ENCODE data around the gene MARCHF2.

MARCHF2 gene

DNA sequence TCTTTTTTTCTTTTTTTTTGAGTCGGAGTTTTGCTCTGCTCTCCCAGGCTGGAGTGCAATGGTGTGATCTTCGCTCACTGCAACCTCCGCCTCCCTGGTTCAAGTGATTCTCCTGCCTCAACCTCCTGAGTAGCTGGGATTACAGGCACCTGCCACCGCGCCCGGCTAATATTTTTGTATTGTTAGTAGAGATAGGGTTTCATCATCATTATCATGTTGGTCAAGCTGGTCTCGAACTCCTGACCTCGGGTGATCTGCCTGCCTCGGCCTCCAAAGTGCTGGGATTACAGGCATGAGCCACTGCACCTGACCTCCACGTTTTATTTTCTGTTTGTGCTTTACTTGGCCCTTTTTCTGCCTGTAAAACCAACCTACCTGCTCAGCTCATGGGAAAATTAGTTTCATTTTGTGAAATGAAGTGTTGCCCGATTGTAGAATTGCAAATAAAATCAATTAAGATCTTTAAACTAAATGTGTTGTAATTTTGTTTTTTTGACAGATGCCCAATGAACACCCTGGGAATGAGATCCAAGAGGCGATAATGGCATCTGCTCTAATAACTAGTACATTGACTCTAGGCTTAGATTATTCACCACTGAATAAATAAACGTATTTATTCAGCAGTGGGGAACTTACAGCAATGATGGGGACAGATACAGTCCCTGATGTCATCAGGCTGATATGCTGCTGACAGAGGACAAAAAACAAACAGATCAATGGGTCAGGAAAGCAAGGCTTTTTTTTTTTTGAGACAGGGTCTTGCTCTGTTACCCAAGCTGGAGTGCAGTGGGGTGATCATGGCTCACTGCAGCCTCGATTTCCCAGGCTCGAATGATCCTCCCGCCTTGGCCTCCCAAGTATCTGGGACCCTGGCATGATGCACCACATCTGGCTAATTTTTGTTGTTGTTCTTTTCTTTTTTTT is 25.2 kb upstream of the MARCHF2 start:
- no peak for DNase-seq (ENCODE audit: low spot score)

DNA sequence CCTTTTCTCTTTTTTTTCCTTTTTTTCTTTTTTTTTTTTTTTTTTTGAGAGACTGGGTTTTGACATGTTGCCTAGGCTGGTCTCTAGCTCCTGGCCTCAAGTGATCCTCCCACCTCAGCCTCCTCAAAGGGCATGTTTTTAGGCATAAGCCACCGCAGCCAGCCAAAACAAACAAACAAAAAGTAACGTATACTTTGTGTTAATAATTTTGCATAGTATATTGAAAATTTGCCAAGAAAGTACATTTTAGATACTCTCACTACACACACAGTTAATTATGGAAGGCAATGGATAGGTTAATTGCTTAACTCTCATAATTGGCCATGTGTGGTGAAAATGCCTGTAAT is 24.5 kb upstream of the MARCHF2 start:
- no peak for DNase-seq (ENCODE audit: low spot score)

DNA sequence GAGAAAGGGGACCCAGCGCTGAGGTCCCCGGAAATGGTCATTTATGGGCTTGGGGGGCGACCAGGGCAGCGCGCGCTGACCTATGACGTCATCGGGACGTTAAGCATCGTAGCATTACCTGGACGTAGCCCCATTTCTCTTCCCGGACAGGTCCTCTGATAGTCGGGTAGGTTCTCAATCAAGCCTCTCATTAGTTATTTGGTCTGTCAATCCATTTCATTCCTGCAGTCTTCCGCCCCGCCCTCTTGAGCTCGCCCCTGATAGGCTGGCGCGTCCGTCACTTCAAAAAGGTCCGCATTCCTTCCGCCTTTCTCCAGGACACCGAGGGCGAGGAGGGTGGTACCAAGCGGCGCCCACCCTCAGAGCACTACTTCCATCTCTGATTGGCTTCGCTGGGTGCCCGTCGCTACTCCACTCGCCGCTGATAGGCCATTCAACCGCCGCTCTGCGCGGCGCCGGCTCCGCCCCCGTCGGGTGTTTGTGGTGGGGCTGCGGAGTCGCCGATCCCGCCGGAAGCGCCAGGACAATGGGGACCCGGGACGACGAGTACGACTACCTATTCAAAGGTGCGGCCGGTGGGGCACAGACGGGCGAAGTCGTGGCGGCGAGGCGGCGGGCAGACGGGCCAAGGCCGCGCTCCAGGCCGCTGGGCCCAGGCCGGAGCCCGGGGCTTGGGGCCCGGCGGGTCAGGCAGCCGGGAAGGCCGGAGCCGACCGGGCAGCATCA is 23.1 kb upstream of the MARCHF2 start, which contains the start of gene RAB11B:
Gene RAB11B, plus strand, starts transcription at position 470 of the 726 bp plus-strand sequence. Its CDS starts 57 bp downstream, at position 527.
- peak; percentile 100 for DNase-seq (ENCODE audit: low spot score)

- peak; percentile 87 for DNase-seq (ENCODE audit: low spot score)
Observed at GRCh38 chr19:8390617-8390981, 22.5 kb upstream of the MARCHF2 start.

GRCh38 chr19:8391198-8392016 is 21.7 kb upstream of the MARCHF2 start:
- DNase-seq (ENCODE audit: low spot score) = no peak

- peak; percentile 40 for DNase-seq (ENCODE audit: low spot score)
Observed at GRCh38 chr19:8392017-8392591, 21.0 kb upstream of the MARCHF2 start.

DNA sequence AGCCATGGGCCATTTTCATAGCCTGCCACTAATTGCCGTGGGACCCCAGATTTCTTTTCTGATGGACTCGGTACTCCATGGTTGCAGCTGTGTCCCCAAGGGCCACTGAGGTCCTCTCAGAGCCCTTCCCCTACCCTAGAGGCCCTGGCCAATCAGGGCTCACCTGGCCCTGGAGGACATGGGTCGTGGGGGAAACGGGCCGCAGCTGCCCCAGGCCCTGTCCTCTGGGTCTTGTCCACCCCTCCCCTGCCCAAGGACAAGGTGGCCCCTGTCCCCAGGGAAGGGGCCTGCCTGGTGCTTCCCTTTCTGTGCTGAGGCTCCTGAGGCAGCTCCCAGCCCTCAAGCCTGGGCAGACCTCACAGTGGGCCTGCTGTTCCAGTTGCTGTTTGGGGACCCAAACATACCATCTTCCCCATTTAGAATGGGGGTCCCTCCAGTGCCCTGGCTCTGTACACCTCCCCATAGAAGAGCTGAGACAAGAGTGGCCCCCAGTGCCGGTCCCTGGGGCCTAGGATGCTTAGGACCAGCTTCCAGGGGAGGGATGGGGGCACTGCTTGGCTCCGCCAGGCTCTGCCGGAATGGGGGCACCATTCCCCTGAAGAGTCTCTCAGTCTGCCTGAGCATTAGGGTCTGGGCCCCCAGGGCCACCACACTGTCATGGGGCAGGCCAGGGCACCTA is 19.8 kb upstream of the MARCHF2 start:
- DNase-seq (ENCODE audit: low spot score) = no peak

DNA sequence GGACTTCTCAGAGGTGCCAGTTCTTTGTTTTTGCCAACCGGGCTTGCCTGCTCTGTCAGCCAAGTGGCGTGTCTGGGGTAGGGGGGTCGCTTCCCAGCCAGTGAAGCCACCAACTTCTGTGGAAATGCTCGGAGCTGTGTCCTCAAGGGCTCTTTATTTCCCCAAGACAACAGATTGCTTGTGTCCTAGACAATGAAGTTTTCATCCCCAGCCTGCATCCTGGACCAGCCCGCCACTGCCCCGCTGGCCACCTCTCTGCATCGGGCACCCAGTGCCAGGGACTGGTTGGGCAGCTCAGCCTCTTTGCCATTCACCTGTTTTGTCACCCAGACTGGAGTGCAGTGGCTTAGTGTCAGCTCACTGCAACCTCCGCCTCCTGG is 19.2 kb upstream of the MARCHF2 start:
- no peak for DNase-seq (ENCODE audit: low spot score)

DNA sequence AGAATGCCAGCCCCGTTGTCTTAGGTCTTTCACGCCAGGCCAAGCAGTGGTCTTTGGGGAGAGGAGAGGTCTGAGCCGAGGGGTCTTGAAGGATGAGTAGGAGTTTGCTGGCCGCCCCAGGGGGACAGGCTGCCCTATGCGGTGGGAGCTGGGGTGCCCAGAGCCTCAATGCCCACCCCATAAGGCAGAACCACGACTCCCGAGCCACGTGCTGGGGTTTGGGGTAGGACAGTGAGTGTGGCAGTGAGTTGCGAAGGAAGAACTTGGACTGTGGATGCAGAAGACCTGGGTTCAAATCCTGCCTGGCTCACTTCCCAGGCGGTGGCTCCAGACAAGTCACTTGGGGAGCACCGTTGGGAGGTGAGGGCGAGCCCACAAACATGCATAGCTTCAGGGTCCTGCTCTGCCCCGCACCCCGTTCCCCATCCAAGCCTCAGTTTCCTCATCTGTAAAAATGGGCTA is 17.5 kb upstream of the MARCHF2 start:
- no peak for DNase-seq (ENCODE audit: low spot score)

DNA sequence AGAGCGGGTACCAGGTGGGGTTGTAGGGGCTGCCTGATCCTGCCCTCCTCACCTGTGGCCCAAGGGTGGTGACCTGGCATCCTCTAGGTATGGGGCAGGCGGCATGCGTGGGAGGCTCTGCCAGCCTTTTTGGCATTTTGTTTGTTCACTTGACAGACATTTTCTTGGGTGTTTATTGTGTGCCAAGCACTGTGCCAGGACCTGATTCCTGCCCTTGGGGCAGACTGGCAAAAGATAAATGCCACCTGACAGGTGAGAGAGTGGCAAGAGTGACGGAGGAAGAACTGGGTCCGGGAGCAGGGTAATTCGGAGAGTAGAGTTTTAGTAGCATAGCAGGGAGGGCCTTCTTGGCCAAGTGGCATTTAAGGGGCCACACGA is 16.9 kb upstream of the MARCHF2 start:
- DNase-seq (ENCODE audit: low spot score) = no peak

GRCh38 chr19:8396563-8397203 is 16.4 kb upstream of the MARCHF2 start:
- DNase-seq (ENCODE audit: low spot score) = peak; percentile 64

GRCh38 chr19:8397271-8397670 is 15.8 kb upstream of the MARCHF2 start:
- no peak for DNase-seq (ENCODE audit: low spot score)

DNA sequence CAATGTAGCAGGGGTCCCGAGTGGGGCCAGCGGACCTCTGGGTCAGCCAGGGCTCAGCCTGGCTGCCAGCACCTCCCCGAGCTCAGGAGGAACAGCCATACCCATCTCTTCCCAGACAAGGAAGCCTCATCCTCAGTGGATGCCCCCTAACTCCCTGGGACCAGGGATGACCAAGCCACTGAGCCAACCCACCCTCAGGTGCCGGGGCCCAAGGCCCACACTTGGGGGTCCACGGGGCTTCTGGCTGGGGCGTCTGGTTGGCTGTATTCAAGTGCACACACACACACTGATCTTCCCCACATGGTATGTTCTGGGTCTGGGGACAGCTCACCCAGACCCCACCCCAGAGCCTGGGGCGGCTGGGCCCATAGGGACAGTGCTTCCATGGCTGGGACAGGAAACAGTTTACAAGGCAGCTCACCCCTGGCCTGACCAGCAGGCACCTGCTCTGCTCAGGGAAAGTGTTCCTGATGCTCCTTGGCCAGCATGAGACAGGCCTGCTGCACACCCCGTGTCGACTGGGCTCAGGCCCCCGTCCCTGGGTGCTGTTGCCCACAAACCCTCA is 15.3 kb upstream of the MARCHF2 start:
- no peak for DNase-seq (ENCODE audit: low spot score)

DNA sequence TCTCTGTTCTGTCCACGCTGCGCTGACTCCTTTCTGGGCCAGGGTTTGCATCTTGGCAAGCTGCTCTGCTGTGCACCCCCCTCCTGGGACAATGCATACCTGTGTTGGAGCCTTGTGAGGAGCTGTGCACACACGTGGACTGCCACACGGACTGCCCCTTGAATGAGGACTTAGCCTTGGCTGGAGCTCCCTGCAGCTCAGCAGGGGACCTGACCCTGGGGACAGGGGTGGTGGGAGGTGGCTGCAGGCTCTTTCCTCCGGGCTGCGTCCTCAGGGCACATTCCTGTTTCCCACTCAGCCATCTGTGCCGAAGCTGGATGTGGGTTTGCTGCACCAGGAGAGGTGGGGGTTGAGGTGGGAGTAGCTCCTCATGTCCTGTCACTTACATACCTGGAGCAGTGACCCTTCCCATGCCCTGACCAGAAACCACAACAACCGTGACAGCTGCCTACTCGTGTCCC is 14.8 kb upstream of the MARCHF2 start:
- peak; percentile 90 for DNase-seq (ENCODE audit: low spot score)

DNA sequence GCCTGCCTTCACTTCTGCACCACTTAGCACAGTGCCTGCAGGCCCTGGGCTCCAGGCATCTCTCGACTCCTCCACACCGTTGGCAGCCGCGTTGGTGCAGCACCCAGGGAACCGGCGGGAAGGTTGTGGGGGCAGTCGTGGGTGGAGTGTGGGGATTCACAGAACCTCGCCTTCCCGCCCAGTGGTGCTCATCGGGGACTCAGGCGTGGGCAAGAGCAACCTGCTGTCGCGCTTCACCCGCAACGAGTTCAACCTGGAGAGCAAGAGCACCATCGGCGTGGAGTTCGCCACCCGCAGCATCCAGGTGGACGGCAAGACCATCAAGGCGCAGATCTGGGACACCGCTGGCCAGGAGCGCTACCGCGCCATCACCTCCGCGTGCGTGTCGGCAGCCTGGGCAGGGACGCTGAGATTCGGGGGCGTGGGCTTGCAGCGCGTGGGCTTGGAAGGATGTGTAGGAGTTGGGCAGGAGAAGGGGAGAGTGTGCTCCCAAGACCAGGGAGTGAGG is 13.4 kb upstream of the MARCHF2 start:
- no peak for DNase-seq (ENCODE audit: low spot score)

- DNase-seq (ENCODE audit: low spot score) = no peak
Observed at GRCh38 chr19:8401981-8402411, 11.1 kb upstream of the MARCHF2 start.

DNA sequence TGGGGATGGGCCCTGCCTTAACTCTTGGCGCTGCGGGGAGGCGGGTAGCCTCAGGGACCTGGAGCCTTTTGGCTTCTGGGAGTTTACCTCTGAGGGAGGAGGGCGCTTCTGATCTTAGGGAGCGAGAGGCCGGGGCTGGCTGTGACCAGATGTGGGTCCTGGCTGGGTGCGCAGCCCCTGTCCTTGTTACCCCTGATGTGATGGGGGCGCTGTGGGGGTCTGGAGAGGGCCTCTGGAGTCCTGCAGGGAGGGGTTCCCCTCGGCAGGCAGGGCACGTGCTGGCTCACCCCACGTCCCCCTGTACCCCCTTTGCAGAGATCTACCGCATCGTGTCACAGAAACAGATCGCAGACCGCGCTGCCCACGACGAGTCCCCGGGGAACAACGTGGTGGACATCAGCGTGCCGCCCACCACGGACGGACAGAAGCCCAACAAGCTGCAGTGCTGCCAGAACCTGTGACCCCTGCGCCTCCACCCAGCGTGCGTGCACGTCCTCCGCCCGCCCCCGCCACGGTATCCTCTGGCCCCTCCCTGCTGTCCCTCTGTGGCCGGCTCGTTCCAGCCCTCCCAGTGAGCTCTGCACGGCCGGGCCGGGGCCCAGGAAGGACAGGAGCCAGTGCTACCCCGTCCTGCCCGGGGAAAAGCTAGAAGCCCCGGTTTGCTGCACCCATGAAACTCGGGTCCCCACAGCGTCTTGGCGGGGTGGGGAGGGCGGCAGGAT is 9.8 kb upstream of the MARCHF2 start:
- no peak for DNase-seq (ENCODE audit: low spot score)

DNA sequence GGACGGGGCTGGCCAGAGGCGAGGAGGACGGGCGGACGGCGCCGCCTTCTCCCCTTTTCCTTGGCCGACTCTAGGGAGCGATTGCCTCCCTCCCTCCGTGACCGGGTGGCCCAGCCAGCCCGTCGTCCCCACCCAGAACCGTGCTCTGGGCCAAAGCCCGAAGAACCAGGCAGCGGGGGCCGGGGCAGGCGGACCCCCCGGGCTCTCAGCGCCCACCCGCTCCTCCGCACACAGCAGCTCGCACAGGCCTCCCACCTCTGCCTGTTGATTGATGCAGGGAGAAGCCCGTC is 9.3 kb upstream of the MARCHF2 start:
- no peak for DNase-seq (ENCODE audit: low spot score)

DNA sequence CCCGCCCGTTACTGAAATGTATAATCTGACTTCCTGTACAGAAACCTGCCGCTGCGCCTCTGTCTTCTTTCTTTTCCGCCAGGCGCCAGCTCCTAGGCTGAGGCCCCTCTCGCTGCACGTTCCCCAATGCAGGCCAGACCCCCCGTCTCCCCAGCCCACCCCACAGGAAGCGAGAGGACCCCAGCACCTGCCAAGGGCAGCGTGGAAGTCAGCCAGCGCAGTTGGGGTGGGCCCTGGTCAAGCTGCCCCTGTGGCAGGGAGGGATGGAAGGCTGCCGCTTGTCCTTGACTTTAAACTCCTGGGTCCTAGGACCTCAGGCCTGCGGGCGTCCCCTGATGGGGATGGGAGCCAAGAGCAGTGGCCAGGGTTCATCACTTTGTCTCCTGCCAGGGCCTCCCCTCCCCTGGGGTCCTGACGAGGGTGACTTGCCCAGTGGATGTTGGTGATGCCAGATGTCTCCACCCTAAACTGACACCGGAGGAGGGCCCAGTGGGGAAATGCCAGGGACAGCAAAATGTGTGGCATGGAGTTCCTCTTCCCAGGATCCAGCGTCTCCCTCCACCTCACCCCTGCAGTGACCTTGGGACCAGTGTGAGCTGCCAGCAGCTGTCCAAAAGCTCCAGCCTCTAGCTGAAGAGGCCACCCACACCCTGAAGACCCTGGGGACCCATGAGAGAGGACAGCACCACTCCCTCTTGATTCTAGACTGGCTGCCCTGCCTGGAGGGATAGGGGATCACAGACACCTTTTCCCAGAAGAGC is 8.5 kb upstream of the MARCHF2 start:
- no peak for DNase-seq (ENCODE audit: low spot score)

Data from kidney tubule cell (primary cell).